Activated CD8-positive, alpha-beta memory T cell treated with anti-CD3 and anti-CD28 coated beads for 36 hours (primary cell): ENCODE results near the gene SLC17A1. TPM values are rescaled to one million over a fixed set of nuclear protein-coding genes. Genes with fewer than 3 reads are reported as not detected.
"Not testable (repeated sequence)": the region's sequence is repeated elsewhere in the genome, so short reads cannot be mapped to it uniquely, and the experiment has no call there.

Experiments
- CTCF ChIA-PET: fragments of 350-600 bp; sonication (Branson Sonifier 250); formaldehyde crosslinking; loops from one replicate; lab custom pipeline; 2021; ENCODE audit warnings: antibody characterized with exemption; lab: Charles Lee
- POLR2A ChIA-PET: fragments of 350-600 bp; sonication (Branson Sonifier 250); formaldehyde crosslinking; loops from one replicate; lab custom pipeline; 2021; ENCODE audit warnings: antibody characterized with exemption; lab: Charles Lee
- total RNA-seq, 2 experiments: library from RNA; stranded (reverse); gene quantifications; one replicate each; pipeline ENCODE4 v1.2.3, GENCODE V29; 2021

The SLC17A1 gene
- total RNA-seq, 2 experiments from 2014 or later: not detected

- POLR2A ChIA-PET: no interaction called here
- CTCF ChIA-PET: no interaction called here
Observed at GRCh38 chr6:25777031-25777430, 54.8 kb downstream of the SLC17A1 start.

GRCh38 chr6:25774120-25774715, 57.6 kb downstream of the SLC17A1 start:
- CTCF ChIA-PET: no interaction called here

GRCh38 chr6:25769983-25770382, 61.9 kb downstream of the SLC17A1 start:
- POLR2A ChIA-PET: no interaction called here
- CTCF ChIA-PET: no interaction called here

More at GRCh38 chr6:25774120-25774715, 57.6 kb downstream of the SLC17A1 start:
- POLR2A ChIA-PET: no interaction called here

GRCh38 chr6:25768566-25768965, 63.3 kb downstream of the SLC17A1 start:
- ChIA-PET POLR2A (no interaction called here), CTCF (no interaction called here)

DNA sequence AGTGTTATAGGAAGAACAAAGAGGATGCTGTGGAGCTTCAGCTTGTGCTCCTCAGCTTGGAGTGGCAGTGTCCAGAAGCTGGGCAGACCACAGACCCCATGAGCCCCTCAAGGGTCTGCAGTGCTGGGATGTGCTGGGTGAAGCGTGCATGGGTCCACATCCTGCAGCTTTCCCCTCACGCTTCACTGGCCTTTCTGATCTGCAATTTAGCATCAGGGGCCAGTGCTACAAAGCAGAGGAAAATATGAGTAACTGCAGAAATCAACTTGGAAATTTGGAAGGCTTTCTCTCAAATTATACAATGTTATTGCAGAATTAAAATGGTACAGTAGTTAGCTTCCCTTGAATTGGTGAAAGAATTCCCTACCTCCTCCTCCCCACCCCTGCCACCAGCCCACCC, 67.2 kb downstream of the SLC17A1 start:
- CTCF ChIA-PET: no interaction called here
- POLR2A ChIA-PET: no interaction called here

- ChIA-PET POLR2A (no interaction called here), CTCF (no interaction called here)
Observed at GRCh38 chr6:25757936-25758642, 73.8 kb downstream of the SLC17A1 start.

GRCh38 chr6:25756382-25757363, 75.2 kb downstream of the SLC17A1 start:
- ChIA-PET CTCF (no interaction called here), POLR2A (no interaction called here)

- CTCF ChIA-PET: no interaction called here
Observed at GRCh38 chr6:25755483-25755882, 76.4 kb downstream of the SLC17A1 start.

DNA sequence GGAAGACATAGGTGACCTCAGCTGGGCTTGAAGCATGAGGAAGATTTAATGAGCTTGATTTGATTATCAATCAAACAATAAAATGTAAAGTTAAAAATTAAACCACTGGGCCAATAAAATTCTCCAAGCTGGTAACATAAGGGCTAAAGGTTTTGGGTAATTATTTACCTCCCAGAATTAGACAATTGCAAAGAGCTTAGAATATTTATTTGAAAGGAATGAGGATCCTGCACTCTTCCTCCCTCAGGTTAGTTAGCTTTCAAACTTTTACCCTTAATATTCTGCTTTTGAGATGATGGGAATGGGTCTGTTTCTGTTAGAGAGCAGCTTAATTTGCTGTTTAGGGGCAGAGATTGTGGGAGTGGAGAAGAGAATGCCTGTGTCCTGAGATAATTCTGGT, 77.3 kb downstream of the SLC17A1 start, which contains the start of gene SLC17A4:
Gene SLC17A4 (plus strand): TSS at position 208 of the 400 bp plus-strand sequence. CDS start 7,221 bp downstream, outside the sequence.
- CTCF ChIA-PET: no interaction called here
- POLR2A ChIA-PET: no interaction called here

More at GRCh38 chr6:25755483-25755882, 76.4 kb downstream of the SLC17A1 start:
- POLR2A ChIA-PET: no interaction called here

- ChIA-PET POLR2A (no interaction called here), CTCF (interaction anchor here (1.0 kb wide), 1 partner anchor 35 kb away, joined by 3 read pairs; no protein-coding TSS in a partner anchor)
Observed at GRCh38 chr6:25753079-25753478, 78.8 kb downstream of the SLC17A1 start.

GRCh38 chr6:25750906-25751305, 80.9 kb downstream of the SLC17A1 start:
- ChIA-PET CTCF (no interaction called here), POLR2A (no interaction called here)

- CTCF ChIA-PET: interaction anchor here (0.6 kb wide), 2 partner anchors 193 to 543 kb away, joined by 3 to 4 read pairs; no protein-coding TSS in a partner anchor
- POLR2A ChIA-PET: no interaction called here
Observed at GRCh38 chr6:25749837-25750236, 82.0 kb downstream of the SLC17A1 start.

DNA sequence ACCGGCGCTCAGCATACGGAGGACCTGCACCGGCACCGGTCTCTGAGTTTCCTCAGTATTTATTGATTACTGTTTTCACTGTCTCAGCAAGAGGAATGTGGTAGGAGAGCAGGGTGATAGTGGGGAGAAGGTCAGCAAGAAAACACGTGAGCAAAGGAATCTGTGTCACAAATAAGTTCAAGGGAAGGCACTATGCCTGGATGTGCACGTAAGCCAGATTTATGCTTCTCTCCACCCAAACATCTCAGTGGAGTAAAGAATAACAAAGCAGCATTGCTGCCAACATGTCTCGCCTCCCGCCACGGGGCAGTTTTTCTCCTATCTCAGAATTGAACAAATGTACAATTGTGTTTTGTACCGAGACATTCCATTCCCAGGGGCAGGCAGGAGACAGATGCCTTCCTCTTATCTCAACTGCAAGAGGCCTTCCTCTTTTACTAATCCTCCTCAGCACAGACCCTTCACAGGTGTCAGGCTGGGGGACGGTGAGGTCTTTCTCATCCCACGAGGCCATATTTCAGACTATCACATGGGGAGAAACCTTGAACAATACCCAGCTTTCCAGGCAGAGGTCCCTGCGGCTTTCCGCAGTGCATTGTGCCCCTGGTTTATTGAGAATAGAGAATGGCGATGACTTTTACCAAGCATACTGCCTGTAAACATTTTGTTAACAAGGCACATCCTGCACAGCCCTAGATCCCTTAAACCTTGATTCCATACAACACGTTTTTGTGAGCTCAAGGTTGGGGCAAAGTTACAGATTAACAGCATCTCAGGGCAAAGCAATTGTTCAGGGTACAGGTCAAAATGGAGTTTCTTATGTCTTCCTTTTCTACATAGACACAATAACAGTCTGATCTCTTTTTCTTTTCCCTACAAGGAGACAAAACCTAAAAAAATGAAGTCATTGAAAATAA, 83.0 kb downstream of the SLC17A1 start:
- CTCF ChIA-PET: interaction anchor here (0.6 kb wide), 1 partner anchor 192 kb away, joined by 3 read pairs; no protein-coding TSS in a partner anchor
- POLR2A ChIA-PET: not testable (repeated sequence)

GRCh38 chr6:25748049-25748448, 83.8 kb downstream of the SLC17A1 start:
- ChIA-PET POLR2A (no interaction called here), CTCF (no interaction called here)

DNA sequence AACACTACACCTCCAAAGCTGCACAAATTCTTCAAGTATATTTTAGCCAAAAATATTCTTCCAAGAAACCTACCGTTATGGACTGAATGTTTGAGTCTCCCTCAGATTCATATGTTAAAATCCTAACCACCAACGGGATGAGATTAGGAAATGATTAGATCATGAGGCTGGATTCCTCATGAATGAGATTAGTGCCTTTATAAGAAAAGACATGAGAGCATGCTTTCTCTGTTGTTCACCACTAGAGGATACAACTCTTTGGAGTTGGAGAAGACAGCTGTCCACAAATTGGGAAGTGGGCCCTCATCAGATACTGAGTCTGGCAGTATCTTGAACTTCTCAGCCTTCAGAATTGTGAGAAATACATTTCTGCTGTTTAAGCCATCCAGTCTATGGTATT, 84.4 kb downstream of the SLC17A1 start:
- CTCF ChIA-PET: no interaction called here
- POLR2A ChIA-PET: no interaction called here

DNA sequence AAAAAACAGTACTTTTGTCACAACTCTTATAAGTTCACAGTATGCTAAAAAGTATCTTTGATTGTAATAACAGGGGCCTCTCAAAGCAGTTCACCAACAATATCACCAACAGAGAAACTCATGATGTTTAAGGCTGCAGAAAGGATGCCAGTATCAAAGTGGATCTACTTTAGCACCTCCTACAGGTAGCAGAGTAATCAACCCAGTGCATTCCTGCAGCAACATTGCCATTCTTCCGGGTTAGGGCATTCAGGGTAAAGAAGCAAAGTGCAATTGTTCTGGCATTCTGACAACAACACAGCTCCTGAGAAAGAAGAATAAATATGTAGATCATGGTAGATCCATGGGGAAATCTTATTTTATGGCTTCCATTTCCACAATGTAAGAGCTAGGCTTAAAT, 84.9 kb downstream of the SLC17A1 start:
- POLR2A ChIA-PET: no interaction called here

DNA sequence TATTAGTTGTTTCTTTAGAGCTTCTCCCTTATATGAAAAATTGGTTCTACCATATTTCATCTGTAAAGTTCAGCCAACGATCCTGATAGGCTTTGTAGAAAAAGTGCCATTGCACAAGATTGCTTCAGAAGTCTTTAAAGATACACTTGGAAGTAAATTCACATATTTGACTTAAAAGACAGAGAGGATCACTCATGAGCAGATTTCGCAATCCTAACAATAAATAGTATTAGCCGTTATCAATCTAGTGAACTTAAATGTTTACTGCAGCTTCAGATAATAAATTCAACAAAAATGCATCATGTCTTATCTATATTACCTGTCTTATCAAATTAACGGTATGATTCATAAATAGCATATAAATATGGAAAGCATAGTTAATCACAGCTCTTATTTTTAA, 86.0 kb downstream of the SLC17A1 start:
- ChIA-PET CTCF (interaction anchor here (1.0 kb wide), 1 partner anchor 25 kb away, joined by 4 read pairs; no protein-coding TSS in a partner anchor), POLR2A (no interaction called here)

More for the DNA sequence above, 84.9 kb downstream of the SLC17A1 start:
- CTCF ChIA-PET: no interaction called here

- POLR2A ChIA-PET: no interaction called here
- CTCF ChIA-PET: no interaction called here
Observed at GRCh38 chr6:25743868-25744267, 88.0 kb downstream of the SLC17A1 start.

DNA sequence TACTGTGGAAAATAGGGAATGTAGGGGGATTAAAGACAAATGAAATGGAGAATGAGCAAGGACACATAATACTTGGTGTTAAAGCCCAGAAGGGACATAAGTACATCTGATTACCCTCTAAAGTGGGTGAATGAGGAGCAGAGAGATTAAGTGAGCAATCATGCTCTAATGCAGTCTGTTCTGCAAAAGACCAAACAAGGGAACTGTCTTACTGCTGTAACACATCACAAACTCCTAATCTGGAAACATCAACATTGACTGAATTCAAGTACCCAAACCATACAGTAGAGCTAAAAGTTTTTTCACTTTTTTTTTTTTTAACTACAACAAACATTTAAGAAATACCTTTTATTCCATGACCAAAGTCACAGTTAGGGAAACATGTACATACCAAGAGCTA, 96.6 kb downstream of the SLC17A1 start:
- POLR2A ChIA-PET: no interaction called here
- CTCF ChIA-PET: no interaction called here
